Nephron (organoid): ENCODE measurements around the gene PRDX1.
A peak's percentile ranks its signal among the peaks of the same experiment; 100 is the strongest.

Source experiments
- H3K27ac Mint-ChIP-seq, 3 experiments: 2 replicates each; pipeline ENCODE4 v1.8.0; 2020; ENCODE audit warnings: mixed read lengths in 3 of 3, mild to moderate bottlenecking in 2 of 3, moderate library complexity in 1 of 3
- H3K27me3 Mint-ChIP-seq: 2 replicates; pipeline ENCODE4 v1.8.0; 2021; ENCODE audit warnings: low read depth, mild to moderate bottlenecking, moderate library complexity, mixed read lengths
- H3K36me3 Mint-ChIP-seq: 2 replicates; pipeline ENCODE4 v1.8.0; 2020; ENCODE audit warnings: low read depth, mixed read lengths
- H3K4me1 Mint-ChIP-seq: 2 replicates; pipeline ENCODE4 v1.8.0; 2020; ENCODE audit warnings: mixed read lengths
- H3K4me3 Mint-ChIP-seq, 3 experiments: 2 replicates each; pipeline ENCODE4 v1.8.0; 2020; ENCODE audit warnings: mild to moderate bottlenecking in 3 of 3, mixed read lengths in 3 of 3, moderate library complexity in 2 of 3
- H3K9me3 Mint-ChIP-seq: 2 replicates; pipeline ENCODE4 v1.8.0; 2020; ENCODE audit warnings: mixed read lengths
- TF ChIP-seq, protein P1 (sequence below), 3 experiments: fragments of 200-600 bp; sonication (generic); IDR thresholded peaks; one replicate each; pipeline ENCODE4 v1.5.0; 2021; ENCODE audit warnings: antibody characterized with exemption in 3 of 3; ENCODE audit not compliant: unreplicated experiment in 3 of 3

PRDX1 gene

DNA sequence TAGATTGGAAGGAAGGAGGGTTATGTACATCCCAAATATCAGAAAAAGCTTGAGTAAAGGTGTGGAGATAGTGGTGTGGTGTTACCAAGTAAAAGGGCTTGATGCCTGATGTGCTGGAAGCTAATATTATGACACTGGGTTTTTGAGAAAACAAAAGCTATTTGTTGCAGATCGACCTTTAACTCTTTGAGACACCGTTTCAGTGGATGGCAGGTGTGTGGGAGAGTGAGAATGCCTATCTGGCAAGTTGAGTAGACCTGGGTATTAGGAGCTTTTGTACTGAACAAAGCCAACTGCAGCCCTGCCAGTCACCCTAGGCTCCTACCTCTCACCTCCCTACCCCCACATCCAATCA lies 20.2 kb downstream of the PRDX1 start:
- Mint-ChIP-seq H3K27ac (peak overlapping the region in 1 of 3 experiments; percentile 25), H3K4me1 (peaks cover 28% of the 10 kb centered on the region), H3K9me3 (no peaks in the 10 kb centered on the region), H3K36me3 (peaks cover 2% of the 10 kb centered on the region), H3K27me3 (no peaks in the 10 kb centered on the region), H3K4me3 (peak overlapping the region; percentile 65 to 94 (median 74))
- TF ChIP-seq, protein P1, sequence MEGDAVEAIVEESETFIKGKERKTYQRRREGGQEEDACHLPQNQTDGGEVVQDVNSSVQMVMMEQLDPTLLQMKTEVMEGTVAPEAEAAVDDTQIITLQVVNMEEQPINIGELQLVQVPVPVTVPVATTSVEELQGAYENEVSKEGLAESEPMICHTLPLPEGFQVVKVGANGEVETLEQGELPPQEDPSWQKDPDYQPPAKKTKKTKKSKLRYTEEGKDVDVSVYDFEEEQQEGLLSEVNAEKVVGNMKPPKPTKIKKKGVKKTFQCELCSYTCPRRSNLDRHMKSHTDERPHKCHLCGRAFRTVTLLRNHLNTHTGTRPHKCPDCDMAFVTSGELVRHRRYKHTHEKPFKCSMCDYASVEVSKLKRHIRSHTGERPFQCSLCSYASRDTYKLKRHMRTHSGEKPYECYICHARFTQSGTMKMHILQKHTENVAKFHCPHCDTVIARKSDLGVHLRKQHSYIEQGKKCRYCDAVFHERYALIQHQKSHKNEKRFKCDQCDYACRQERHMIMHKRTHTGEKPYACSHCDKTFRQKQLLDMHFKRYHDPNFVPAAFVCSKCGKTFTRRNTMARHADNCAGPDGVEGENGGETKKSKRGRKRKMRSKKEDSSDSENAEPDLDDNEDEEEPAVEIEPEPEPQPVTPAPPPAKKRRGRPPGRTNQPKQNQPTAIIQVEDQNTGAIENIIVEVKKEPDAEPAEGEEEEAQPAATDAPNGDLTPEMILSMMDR (IDR thresholded peaks at IDR 0.05; ENCODE audit: unreplicated experiment in 3 of 3), result no peak

DNA sequence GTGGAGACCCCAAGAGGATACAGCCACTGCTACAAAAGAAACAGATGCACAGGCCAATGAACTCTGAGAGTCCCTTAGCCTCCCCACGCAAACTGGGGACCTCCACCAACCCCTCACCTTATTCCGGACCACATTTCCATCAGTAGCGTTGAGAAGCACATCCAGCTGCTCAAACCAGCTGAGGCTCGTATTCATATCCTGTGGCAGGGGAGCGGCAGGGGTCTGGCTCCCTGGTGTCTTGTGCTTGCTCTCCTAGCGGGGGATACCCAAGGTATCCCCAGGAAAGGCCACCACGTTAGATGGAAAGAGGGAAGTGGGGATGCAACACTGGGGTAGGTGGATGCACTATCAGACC lies 22.3 kb downstream of the PRDX1 start:
- Mint-ChIP-seq H3K27me3 (no peaks in the 10 kb centered on the region), H3K36me3 (peaks cover 3% of the 10 kb centered on the region), H3K4me1 (peaks cover 28% of the 10 kb centered on the region), H3K4me3 (peak overlapping the region; percentile 92 to 94 (median 94)), H3K9me3 (no peaks in the 10 kb centered on the region), H3K27ac (peak overlapping the region in 2 of 3 experiments; percentile 44 to 90)
- TF ChIP-seq, protein P1 (IDR thresholded peaks at IDR 0.05; ENCODE audit: unreplicated experiment in 3 of 3), result no peak

DNA sequence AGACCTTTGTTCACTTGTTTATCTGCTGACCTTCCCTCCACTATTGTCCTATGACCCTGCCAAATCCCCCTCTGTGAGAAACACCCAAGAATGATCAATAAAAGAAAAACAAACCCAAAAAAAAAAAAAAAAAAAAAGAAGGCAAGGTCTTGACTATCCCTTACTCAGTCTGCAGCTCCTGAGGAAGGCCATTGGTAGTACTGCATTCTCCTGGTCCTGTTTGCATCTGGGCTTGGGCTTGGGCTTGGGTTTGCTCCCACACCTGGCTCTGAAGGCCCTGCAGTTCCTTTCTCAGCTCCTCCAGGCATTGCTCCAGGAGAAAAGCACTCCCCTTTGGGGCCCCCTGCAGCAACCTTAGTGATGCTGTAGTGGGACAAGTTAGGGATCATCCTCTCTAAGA lies 23.4 kb downstream of the PRDX1 start:
- TF ChIP-seq, protein P1 (IDR thresholded peaks at IDR 0.05; ENCODE audit: unreplicated experiment in 3 of 3), result no peak
- Mint-ChIP-seq H3K36me3 (peaks cover 3% of the 10 kb centered on the region), H3K9me3 (no peaks in the 10 kb centered on the region), H3K4me1 (peaks cover 28% of the 10 kb centered on the region), H3K27ac (no peak overlapping the region), H3K4me3 (peak overlapping the region; percentile 92 to 94 (median 94)), H3K27me3 (no peaks in the 10 kb centered on the region)

DNA sequence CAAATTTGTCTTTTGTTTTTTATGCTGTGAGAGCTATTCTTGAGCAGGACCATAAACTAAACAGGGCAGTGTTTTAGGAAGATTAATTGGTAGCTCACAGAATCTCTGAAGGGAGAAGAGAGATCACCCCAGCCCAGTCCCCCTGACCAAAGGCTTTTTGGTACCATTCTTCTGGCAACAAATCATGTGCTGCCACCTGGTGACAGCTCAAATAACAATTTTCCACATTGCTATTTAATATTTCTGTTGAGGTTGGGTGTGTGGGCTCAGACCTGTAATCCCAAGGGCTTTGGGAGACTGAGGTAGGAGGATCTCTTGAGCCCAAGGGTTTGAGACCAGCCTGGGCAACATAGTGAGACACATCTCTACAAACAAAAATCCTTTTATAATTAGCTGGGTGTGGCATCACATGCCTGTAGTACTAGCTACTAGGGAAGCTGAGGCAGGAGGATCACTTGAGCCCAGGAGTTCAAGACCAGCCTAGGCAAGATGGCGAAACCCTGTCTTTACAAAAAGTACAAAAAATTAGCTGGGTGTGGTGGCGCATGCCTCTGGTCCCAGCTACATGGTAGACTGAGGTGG lies 28.5 kb downstream of the PRDX1 start:
- Mint-ChIP-seq H3K36me3 (peaks cover 3% of the 10 kb centered on the region), H3K27ac (no peak overlapping the region), H3K9me3 (no peaks in the 10 kb centered on the region), H3K4me3 (peak overlapping the region in 2 of 3 experiments; percentile 31 to 63), H3K27me3 (peaks cover 4% of the 10 kb centered on the region), H3K4me1 (no peaks in the 10 kb centered on the region)
- TF ChIP-seq, protein P1 (IDR thresholded peaks at IDR 0.05; ENCODE audit: unreplicated experiment in 3 of 3), result peak; percentile 43 to 54 (median 53)

DNA sequence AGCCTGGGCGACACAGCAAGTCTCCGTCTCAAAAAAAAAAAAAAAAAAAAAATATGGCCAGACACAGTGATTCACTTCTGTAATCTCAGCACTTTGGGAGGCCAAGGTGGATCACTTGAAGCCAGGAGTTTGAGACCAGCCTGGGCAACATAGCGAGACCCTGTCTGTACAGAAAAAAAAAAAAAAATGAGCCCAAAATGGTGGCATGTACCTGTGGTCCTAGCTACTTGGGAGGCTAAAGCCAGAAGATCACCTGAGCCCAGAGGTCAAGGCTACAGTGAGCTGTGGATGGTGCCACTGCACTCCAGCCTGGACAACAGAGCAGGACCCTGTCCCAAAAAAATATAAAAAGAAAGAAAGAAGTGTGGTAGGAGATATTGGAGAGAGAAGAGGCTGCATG lies 29.0 kb downstream of the PRDX1 start:
- Mint-ChIP-seq H3K4me1 (no peaks in the 10 kb centered on the region), H3K36me3 (peaks cover 3% of the 10 kb centered on the region), H3K27ac (no peak overlapping the region), H3K9me3 (no peaks in the 10 kb centered on the region), H3K4me3 (peak overlapping the region in 1 of 3 experiments; percentile 63), H3K27me3 (peaks cover 6% of the 10 kb centered on the region)
- TF ChIP-seq, protein P1 (IDR thresholded peaks at IDR 0.05; ENCODE audit: unreplicated experiment in 3 of 3), result no peak
